Stimulated activated CD4-positive, alpha-beta T cell treated with anti-CD3 and anti-CD28 coated beads, Interleukin-4, amount 100 ng/mL, for 24 hours (primary cell): ENCODE results near the gene PAAF1.
"Not testable (repeated sequence)": the region's sequence is repeated elsewhere in the genome, so short reads cannot be mapped to it uniquely, and the experiment has no call there.

Source experiments
- DNase-seq: peaks from one replicate; pipeline ENCODE4 v3.0.0-alpha.2; 2020

Gene PAAF1

DNA sequence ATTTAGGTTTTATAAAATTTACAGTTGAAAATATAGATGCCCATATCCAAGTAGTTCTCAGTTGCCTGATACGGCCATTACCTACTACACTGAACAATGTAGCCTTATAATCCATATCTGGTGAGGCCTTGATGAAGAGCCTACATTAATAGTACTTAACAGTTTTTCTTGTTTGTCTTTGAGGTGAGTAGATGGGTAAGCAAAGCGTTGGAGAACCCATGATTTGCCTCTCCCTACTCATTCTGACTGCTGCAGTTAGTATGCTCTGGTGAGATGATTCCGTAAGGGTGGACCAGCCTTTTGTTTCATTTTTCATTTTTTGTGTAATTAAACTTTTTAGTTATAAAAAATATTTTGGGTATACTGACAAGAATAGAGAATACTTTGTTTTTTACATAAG is 11.4 kb downstream of the PAAF1 start:
- DNase-seq: no peak

DNA sequence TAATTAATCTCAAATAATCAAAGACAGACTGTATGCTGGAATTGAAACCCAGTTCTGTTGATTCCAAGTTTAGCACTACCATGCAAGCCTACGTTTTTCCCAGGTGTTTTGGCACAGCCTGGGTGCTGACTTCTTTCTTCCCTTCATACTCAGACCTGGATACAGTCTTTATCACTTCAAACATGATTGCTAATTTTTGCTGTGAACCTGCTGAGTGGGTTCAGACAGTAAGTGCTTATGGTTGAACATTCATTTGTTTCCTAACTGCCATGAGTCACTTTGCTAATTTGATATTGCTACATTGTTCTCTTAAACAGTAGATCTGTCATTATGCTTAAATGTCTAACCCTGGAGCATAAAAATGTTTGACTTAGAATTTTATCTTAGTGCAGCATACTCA is 12.2 kb downstream of the PAAF1 start:
- DNase-seq: no peak

DNA sequence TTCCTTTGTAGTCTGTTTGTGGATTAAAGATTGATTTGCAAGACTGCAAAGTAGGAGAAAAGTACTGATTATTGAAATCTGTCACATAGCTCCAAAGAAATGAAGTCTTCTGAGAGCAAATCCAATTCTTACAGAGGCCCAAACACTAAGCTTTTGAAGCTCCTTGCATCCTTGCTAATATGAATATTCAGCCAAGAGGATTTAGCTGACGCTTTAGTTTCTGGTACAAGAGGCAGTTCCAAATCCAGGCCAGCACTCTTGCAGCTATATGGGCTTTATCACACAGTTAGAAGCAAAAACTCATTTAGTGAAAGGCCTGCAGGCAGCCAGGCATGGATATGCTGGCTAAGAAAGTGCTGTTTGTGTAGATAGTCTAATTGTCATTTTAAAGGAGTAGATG is 12.7 kb downstream of the PAAF1 start:
- DNase-seq: no peak

DNA sequence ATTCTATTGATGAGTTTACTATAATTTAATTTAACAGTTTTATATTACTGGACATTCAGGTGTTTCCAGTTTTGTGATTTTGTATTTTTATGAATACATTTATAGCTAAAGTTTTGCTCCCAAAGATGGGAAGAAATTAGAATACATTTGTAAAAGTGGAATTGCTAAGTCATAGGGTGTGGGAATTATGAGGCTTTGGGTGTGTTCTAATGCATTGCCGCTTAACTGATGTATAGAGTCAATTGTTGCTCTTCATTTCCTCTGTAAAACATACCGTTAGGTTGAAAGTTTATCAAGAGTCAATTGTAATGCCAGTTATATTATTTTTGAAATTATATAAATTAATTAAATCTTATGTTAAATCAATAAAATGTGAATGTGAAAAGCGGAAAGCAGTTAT is 16.2 kb downstream of the PAAF1 start:
- DNase-seq: no peak

DNA sequence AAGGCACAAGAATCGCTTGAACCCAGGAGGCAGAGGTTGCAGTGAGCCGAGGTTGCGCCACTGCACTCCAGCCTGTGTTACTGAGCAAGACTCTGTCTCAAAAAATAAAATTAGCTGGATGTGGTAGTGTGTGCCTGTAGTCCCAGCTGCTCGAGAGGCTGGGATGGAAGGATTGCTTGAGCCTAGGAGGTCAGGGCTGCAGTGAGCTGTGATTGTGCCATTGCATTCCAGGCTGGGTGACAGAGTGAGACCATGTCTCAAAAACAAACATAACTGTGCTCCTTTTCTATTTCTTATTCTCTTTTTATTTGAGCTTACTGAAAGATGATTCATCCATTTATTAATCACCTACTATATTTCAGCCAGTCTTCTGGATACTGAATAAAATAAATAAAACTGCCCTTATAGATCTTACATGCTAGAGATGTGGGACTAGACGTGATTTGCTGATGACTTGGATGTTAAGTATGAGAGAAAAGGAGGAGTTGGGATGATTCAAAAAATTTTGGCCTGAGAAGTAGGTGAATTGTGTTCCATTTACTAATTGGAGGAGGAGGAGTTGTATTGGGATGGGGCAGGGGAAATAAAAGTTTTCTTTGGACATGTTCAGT is 18.0 kb downstream of the PAAF1 start:
- no peak for DNase-seq

DNA sequence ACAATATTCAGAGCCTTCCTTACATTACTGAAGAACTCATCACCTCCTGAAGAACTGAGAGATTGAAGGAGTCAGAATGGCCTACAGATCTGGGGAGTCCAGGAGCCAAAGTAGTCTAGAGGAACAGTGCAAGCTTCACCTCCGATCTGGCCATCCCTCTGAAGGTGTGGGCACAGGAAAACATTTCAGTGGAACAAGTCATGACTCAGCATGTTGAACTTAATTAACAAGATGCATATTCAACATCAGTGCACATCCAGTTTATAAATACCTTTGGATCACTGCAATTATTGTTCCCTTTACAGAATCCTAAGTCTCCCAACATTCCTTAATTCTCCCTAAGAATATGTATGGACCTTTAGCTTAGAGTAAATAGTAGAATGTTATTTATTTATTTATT is 25.5 kb downstream of the PAAF1 start:
- DNase-seq: no peak

DNA sequence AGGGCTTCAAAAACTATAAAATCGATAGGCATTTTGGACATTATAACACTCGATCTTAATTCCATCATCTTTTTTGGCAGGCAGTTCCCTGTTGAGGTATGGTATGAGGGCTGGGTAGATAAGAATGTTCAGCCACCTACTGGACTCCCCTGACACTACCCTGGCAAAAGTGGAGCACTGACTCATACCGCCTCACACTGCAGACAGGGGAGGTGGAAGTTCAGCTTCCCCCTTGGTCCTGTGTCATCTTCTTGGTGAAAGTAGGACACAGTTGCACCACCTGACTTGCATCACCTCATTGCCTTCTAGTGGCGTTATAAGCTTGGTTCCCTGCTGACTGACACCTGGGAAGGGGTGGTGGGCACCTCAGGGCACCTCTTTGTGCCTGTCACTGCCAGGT is 30.4 kb downstream of the PAAF1 start:
- peak; percentile 4 for DNase-seq

DNA sequence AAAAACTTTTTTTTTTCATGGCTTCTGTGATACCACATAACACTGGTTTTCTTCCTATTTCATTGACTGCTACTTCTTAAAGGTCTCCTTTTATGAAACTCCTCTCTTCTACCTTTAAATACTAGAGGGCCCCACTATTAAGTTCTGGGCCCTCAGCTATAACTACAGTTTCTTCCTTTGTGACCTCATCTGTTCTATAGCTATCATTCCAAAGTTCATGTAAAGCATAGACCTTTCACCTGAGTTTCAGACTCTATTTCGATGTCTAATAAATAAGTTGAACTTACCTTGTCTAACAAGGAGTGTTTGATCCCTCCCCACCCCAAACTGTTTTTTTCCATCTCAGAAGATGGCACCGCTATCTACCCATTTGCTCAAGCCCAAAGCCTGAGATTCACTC is 35.2 kb downstream of the PAAF1 start:
- DNase-seq: no peak

DNA sequence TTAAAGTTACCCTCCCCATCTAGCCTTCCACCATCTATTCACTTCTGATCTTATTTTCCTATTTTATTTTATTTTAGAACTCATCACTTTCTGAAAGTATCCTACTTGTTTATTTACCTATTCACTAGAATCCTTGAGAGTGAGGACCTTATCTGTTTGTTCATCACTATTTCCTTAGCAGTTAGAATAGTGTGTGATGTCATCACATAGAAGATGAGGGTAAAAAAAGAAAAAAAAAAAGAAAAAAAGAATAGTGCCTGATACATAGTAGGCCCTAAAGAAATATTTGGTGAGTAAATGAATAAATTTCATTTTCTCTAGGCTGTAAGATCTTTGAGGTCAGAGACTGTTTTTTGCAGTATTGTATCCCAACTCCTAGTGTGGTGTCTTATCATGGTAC is 36.7 kb downstream of the PAAF1 start:
- no peak for DNase-seq

DNA sequence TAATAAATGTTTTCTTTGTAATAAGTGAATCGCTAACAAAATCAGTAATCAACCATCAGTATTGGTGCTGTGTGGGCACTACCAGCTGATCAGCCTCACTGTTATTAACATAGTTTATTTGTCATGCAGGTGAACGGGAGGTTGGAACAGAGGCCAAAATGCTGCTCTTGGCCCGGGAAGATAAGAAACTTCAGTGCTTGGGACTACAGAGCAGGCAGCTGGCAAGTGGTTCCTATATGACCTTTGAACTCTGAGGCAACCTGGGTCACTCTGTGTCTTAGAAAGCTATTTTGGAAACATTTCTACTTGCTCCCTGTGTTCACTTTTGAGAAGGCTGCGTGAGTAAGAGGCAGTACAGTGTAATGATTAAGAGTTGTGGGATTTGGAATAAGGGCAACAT is 37.5 kb downstream of the PAAF1 start:
- no peak for DNase-seq

DNA sequence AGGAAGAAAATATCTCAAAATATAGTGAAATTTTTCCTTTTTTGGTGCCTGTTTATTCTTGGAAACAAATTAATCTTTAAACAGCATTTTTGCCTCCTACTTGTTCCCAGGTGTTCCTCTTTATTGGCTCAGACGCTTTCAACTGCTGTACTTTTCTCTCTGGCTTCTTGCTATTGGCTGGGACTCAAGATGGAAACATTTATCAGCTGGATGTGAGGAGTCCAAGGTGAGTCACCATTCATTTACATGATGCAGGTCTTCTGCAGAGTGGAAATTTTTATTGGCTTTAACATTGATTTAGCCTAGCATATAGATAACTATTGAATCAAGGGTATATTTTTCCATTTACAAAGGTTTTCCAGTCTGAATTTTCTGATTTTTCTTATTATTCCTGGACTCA is 39.6 kb downstream of the PAAF1 start:
- no peak for DNase-seq

DNA sequence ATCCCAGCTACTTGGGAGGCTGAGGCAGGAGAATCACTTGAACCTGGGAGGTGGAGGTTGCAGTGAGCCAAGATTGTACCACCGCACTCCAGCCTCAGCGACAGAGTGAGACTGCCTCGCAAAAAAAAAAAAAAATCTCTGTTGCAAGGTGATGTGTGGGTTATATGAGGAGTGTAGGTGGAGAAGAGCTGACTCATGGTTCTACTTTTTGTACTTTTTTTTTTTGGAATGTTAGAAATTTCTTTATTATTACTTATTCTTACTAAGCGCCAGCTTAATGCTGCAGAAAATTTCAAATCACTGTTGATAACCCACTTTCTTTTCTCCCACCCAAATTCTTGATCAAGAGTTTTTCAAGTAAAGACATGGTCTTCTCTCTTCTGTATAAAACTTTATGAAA is 44.4 kb downstream of the PAAF1 start:
- no peak for DNase-seq

DNA sequence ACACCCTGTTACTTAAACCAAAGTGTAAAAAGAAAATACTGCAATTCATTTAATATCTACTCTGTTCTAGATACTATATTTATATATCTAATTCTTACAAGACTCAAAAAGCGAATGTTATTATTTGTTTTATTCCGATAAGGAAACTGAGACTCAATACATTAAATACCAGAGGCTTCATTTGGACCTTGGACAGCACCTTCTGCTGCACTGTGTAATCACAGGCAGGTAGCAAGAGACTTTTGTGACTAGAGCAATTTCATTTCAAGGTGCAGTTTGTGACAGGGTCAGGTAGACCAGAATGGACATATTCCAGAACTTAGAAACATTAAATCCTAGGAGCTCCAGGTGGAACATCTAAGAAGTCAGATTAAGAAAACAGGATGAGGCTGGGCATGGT is 52.6 kb downstream of the PAAF1 start:
- DNase-seq: no peak

DNA sequence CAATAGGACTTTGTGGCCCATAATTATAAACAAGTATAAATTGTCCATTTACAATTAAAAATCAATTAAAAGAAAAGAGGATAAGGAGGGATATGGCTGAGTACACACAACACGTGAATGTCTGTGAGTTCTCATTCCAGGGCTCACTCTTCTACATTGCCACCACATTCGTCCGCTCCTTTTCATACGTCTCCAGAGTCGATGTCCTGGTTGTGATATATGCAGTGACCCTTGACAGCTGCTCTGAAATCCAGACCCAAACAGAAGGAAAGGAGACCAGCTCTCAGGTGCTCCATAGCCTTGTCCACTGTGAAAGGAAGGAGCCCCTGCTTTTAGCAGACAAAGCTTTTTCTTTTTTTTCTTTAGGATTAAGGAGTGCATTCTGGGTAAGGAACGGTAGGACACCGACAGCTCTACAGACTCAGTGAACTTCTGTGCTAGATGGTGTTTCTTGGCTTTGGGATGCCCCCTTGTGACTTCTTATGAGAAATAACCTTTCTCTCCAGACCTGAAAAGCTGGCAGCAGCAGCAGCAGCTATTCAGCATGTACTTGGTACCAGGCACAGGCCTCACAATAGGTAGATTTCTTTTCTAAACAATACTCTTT is 54.3 kb downstream of the PAAF1 start:
- no peak for DNase-seq

DNA sequence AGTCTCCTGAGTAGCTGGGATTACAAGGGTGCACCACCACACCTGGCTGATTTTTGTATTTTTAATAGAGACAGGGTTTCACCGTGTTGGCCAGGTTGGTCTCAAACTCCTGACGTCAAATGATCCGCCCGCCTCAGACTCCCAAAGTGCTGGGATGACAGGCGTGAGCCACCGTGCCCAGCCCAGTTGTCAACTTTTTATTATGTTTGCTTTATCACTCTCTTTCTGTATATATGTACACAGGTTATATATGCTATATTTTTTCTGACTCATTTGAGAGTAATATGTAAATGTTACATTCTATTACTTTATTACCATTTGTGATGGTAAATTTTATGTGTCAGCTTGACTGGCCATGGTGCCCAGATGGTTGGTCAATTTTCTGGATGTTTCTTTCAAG is 55.2 kb downstream of the PAAF1 start:
- no peak for DNase-seq

DNA sequence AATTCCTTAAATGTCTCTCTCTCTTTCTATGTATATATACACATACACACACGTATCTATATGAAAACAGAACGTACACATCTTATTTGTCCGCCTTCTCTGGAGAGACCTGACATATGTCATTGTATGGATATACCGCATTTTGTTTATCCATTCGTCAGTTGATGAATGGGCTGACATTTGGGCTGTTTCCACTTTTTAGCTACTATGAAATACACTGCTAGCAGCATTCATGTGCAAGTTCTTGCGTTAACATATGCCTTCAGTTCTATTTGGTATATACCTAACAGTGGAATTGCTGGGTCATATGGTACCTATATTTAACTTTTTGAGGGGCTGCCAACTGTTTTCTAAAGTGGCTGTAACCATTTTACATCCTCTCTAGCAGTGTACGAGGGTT is 56.0 kb downstream of the PAAF1 start:
- no peak for DNase-seq

DNA sequence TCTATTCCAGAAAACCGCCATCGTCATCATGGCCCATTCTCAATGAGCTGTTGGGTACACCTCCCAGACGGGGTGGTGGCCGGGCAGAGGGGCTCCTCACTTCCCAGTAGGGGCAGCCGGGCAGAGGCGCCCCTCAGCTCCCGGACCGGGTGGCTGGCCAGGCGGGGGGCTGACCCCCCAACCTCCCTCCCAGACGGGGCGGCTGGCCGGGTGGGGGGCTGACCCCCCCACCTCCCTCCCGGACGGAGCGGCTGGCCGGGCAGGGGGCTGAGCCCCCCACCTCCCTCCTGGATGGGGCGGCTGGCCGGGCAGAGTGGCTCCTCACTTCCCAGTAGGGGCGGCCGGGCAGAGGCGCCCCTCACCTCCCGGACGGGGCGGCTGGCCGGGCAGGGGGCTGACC is 59.2 kb downstream of the PAAF1 start:
- not testable (repeated sequence) for DNase-seq

DNA sequence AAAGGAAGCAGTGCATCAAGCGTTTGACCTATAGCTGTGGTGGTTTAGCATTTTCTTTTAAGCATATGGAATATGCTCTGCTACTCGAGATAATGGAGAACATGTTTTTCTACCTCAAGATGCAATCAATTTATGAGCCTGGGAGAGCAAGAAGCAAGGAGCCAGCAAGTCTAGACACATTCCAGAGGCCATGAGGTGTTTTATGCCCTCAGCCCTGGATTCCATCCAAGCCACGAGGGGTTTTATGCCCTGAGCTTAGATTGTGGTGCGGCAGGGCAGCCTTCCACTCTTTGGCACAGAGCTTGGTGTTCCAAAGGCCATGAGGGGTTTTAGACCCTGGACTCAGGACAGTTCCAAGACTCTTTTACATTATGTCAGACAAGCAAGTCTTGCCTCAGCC is 62.3 kb downstream of the PAAF1 start:
- no peak for DNase-seq

DNA sequence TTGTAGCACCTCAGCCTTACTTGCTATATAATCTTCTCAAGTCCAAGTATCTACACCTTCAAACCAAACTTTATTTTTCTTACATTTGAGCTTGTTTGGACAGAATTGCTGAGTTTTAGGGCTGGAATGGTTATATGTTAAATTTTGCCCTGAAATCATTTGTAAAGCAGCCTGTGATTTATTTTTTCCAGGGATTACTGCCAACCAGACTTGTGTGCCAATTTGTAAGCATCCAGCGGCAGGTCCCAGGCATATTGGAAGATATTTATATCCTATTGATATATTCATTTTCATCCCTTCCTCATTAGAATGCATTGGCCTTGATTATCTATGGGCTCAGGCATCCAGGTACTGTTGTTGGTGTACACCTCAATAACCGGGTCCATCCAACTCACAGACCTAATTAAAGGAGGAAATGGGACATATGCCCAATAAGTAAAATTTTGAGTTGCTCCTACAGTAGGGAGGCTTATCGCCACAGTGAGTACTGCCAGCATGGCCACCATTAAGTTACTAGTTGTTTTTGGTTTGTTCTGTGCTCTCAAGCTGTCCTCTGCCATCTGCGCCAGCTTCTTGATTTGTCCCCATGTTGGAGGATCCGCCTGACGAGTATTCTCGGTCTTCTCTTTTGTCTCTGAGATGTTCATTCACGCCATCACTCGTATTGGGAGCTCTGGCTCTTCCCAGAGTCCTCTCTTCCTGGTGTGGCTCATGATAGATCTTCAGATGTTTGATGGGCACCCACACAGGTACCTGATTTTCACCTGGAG is 64.2 kb downstream of the PAAF1 start:
- no peak for DNase-seq

DNA sequence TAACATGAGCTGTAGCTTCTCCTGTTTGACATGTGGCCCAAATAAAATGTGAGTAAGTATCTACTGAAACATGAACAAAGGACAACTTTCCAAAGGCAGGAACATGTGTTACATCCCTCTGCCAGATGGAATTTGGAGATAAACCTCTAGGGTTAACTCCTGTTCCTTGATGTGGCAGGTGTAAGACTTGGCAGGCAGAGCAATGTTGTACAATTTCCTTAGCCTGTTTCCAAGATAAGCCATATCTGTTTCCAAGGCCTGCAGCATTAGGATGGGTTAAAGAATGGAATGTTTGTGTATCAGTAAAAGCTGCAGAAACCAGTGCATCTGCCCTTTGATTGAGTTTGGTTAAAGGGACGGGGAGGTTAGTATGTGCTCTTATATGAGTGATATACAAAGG is 65.2 kb downstream of the PAAF1 start:
- no peak for DNase-seq

DNA sequence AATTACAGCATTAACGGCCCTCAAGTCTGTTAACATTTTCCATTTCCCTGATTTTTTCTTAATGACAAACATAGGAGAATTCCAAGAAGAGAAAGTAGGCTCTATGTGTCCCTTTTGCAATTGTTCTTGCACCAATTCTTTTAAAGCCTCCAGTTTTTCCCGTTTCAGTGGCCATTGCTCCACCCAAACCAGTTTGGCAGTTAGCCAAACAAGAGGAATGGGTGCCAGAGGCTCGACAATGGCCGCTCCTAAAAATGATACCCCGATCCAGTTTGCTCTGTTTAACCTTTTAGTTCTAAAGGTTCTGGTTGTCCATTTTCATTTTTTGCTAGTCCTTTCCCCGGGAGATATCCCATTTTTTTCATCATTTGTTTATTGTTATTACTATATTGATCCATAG is 67.3 kb downstream of the PAAF1 start:
- DNase-seq: no peak

DNA sequence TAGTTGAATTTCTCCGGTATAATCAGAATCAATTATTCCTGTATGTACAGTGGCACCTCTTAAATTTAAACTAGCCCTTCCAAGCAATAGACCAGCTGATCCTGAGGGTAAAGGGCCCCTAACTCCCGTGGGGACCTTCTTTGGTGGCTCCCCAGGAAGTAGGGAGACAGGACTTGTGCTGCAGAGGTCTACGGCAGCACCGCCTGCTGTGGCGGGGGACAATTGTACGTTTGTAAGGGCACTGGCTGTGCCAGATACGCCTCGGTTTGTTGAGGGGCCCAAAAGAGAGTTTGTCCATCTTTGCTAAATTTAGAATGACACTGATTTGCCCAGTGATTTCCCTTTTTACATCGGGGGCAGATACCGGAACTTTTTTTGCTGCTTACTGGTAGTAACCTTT is 68.1 kb downstream of the PAAF1 start:
- no peak for DNase-seq

DNA sequence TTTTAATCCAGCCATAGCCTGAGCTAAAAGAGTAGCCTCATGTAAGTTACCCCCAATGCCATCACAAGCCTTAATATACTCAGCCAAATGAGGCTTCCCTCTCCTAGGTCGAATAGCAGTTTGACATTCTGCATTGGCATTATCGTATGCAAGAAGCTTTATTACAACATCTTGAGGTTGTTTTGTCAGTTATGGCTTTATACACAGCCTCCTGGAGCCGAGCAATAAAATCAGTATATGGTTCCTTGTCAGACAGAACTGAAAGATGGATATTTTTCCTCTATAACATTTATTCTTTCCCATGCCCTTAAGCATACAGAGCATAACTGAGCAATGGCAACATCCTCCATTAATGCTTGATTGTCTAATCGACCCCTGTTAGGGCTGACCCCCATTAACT is 68.6 kb downstream of the PAAF1 start:
- no peak for DNase-seq

DNA sequence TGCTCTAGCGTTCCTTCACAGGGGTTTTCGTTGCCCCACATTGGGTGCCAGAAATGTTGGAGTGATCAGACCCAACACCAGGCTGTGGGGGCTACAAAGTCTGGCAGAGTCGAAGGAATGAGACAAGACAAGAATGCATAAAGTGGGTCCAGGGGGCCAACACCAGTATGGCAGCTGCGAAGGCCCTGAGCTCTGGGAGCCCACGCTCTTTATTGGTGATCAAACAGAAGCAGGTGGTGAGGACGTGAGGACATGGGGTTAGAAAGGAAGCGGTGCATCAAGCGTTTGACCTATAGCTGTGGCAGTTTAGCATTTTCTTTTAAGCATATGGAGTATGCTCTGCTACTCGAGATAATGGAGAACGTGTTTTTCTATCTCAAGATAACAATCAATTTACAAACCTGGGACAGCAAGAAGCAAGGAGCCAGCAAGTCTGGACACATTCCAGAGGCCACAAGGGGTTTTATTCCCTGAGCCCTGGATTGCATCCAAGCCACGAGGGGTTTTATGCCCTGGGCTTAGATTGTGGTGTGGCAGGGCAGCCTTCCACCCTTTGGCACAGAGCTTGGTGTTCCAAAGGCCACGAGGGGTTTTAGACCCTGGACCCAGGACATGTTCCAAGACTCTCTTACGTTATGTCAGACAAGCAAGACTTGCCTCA is 70.1 kb downstream of the PAAF1 start:
- DNase-seq: no peak
